PC-9 (cell line): ENCODE results near the gene FNDC3B. TPM values are rescaled to one million over a fixed set of nuclear protein-coding genes. Genes with fewer than 3 reads are reported as not detected.

Experiments used
- BruUV-seq: library from RNA; stranded (reverse); fragments of 400-500 nt; replicated peaks from 2 replicates; lab custom pipeline; 2021; lab: Mats Ljungman, UMichigan
- CTCF ChIA-PET: fragments of 300-600 bp; sonication (Branson Sonifier 250); formaldehyde crosslinking; loops from one replicate; lab custom pipeline; 2022; ENCODE audit warnings: antibody characterized with exemption; lab: Charles Lee
- POLR2A ChIA-PET: fragments of 300-600 bp; sonication (Branson Sonifier 250); formaldehyde crosslinking; loops from one replicate; lab custom pipeline; 2022; ENCODE audit warnings: antibody characterized with exemption; ENCODE audit not compliant: unreplicated experiment; lab: Charles Lee
- DNase-seq, 2 experiments: peaks; one replicate each; pipeline versions ENCODE4 v3.0.0 to v3.0.0-alpha.2; 2015 to 2022; ENCODE audit warnings: mixed read lengths in 1 of 2
- H2AFZ ChIP-seq: fragments of 200-600 bp; sonication (generic); 2 replicates; pipeline ENCODE4 v1.8.1; 2017; ENCODE audit warnings: antibody characterized with exemption
- H3F3A ChIP-seq: fragments of 200-600 bp; sonication (generic); 2 replicates; pipeline ENCODE4 v1.8.1; 2017; ENCODE audit warnings: antibody characterized with exemption, mild to moderate bottlenecking, low read depth; ENCODE audit not compliant: insufficient read depth
- H3K27ac ChIP-seq: fragments of 200-600 bp; sonication (generic); 2 replicates; pipeline ENCODE4 v1.6.1; 2016; ENCODE audit warnings: mixed run types
- H3K27me3 ChIP-seq: fragments of 200-600 bp; sonication (generic); 2 replicates; pipeline ENCODE4 v1.6.1; 2016; ENCODE audit warnings: low read depth, mixed run types; ENCODE audit not compliant: insufficient read depth
- H3K36me3 ChIP-seq: fragments of 200-600 bp; sonication (generic); 2 replicates; pipeline ENCODE4 v1.6.1; 2016; ENCODE audit warnings: low read depth, mixed run types
- H3K4me1 ChIP-seq: fragments of 200-600 bp; sonication (generic); replicated peaks from 2 replicates; pipeline ENCODE4 v1.6.1; 2016; ENCODE audit warnings: mixed run types; ENCODE audit not compliant: insufficient read depth
- H3K4me2 ChIP-seq: fragments of 200-600 bp; sonication (generic); 2 replicates; pipeline ENCODE4 v1.6.1; 2017; ENCODE audit warnings: mixed run types
- H3K4me3 ChIP-seq: fragments of 200-600 bp; sonication (generic); 2 replicates; pipeline ENCODE4 v1.6.1; 2016; ENCODE audit warnings: mixed run types
- H3K79me2 ChIP-seq: fragments of 200-600 bp; sonication (generic); 2 replicates; pipeline ENCODE4 v1.6.1; 2017; ENCODE audit warnings: low read depth, mixed run types
- H3K9me2 ChIP-seq: fragments of 200-600 bp; sonication (generic); 2 replicates; pipeline ENCODE4 v1.8.1; 2017; ENCODE audit warnings: mild to moderate bottlenecking; ENCODE audit not compliant: insufficient read depth
- H3K9me3 ChIP-seq: fragments of 200-600 bp; sonication (generic); 2 replicates; pipeline ENCODE4 v1.8.1; 2016; ENCODE audit warnings: low read depth; ENCODE audit not compliant: insufficient read depth
- H4K20me1 ChIP-seq: fragments of 200-600 bp; sonication (generic); 2 replicates; pipeline ENCODE4 v1.8.1; 2017; ENCODE audit not compliant: insufficient read depth
- EZH2 ChIP-seq: fragments of 200-600 bp; sonication (generic); IDR thresholded peaks from 2 replicates; pipeline ENCODE4 v1.8.0; 2017; ENCODE audit warnings: antibody characterized with exemption, low read depth
- intact Hi-C: fragments of 100-400 bp; cut with micrococcal nuclease; formaldehyde crosslinking; loops from one replicate; pipeline ENCODE4 v1.10.0; 2022; ENCODE audit not compliant: unreplicated experiment
- total RNA-seq: library from RNA; stranded (reverse); gene quantifications from 2 replicates; pipeline ENCODE4 v1.2.3, GENCODE V29; 2021
- TF ChIP-seq, protein P1 (sequence below): fragments of 200-600 bp; sonication (generic); conservative IDR thresholded peaks from 2 replicates; pipeline ENCODE4 v1.6.1; 2017; ENCODE audit warnings: mixed run types, antibody characterized with exemption, mild to moderate bottlenecking, moderate library complexity

FNDC3B gene
- total RNA-seq, 1 experiment from 2014 or later = 106 TPM

- intact Hi-C loops = loop anchor here (1.0 to 5.0 kb wide), 5 partner anchors 10 to 266 kb away; no protein-coding TSS in a partner anchor
- H3K27ac ChIP-seq = peak overlapping the region; percentile 86
- H4K20me1 ChIP-seq = peaks cover 6% of the 10 kb centered on the region; the same call in 1 of the 2 replicates
- H2AFZ ChIP-seq = no peak overlapping the region
- H3F3A ChIP-seq = peaks cover 96% of the 10 kb centered on the region
- H3K4me2 ChIP-seq = peak overlapping the region; percentile 73
- no peaks in the 10 kb centered on the region for H3K9me2 ChIP-seq
- peaks cover 73% of the 10 kb centered on the region for H3K4me1 ChIP-seq
- H3K9me3 ChIP-seq = peaks cover 28% of the 10 kb centered on the region
- H3K36me3 ChIP-seq = peaks cover 56% of the 10 kb centered on the region
- H3K27me3 ChIP-seq = no peaks in the 10 kb centered on the region
- peak overlapping the region; percentile 27; the same call in 1 of the 2 replicates for H3K4me3 ChIP-seq
- TF ChIP-seq EZH2 = no peak
- TF ChIP-seq, protein P1, sequence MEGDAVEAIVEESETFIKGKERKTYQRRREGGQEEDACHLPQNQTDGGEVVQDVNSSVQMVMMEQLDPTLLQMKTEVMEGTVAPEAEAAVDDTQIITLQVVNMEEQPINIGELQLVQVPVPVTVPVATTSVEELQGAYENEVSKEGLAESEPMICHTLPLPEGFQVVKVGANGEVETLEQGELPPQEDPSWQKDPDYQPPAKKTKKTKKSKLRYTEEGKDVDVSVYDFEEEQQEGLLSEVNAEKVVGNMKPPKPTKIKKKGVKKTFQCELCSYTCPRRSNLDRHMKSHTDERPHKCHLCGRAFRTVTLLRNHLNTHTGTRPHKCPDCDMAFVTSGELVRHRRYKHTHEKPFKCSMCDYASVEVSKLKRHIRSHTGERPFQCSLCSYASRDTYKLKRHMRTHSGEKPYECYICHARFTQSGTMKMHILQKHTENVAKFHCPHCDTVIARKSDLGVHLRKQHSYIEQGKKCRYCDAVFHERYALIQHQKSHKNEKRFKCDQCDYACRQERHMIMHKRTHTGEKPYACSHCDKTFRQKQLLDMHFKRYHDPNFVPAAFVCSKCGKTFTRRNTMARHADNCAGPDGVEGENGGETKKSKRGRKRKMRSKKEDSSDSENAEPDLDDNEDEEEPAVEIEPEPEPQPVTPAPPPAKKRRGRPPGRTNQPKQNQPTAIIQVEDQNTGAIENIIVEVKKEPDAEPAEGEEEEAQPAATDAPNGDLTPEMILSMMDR = no peak
- ChIA-PET CTCF (interaction anchor here (1.1 kb wide), 1 partner anchor 29 kb away, joined by 3 read pairs; no protein-coding TSS in a partner anchor), POLR2A (interaction anchor here (0.6 to 0.8 kb wide), 2 partner anchors 29 to 330 kb away, joined by 5 to 10 read pairs; partner anchors contain the start of gene PLD1)
- BruUV-seq = no TSS peak
- DNase-seq = peak; percentile 84 to 100
- peaks cover 93% of the 10 kb centered on the region for H3K79me2 ChIP-seq
These were observed 101.4 kb downstream of the FNDC3B start for GRCh38 chr3:172140499-172141391.

DNA sequence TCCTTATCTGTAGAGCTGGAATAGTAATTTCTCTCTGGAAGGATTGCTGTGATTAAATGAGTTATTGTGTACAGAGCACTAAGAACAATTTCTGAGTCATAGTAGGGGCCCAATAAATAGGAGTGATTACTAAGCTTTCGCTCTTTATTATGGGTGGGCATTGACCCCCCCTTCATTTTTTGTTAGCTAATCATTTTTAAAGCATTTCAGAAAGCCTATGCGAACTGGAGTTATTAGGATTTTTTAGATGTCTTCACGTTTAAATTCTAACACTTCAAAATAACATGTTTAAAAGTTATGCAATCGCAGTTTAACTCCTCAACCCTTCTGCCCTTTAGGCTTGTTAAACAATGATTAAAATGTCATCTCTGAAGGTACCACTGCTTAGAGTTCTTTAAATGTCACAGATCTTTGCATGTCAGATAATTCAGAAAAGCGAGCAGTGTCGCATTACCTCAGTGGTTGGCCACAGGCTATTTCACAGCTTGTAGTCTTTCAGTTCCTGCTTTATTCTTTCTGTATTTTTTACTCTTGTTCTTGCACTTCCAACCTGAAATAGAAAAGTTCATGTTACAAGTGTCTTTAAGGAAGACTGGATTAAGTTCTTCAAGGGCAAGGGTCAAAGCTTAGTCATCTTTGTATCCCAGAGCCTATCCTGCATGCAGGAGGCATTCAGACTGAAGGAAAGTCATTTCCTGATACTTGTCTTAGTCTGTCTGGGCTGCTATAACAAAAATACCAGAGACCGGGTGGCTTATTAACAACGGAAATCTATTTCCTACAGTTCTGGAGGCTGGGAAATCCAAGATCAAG, 102.9 kb downstream of the FNDC3B start:
- intact Hi-C loops = loop anchor here (1.0 to 5.0 kb wide), 3 partner anchors 11 to 190 kb away; no protein-coding TSS in a partner anchor
- Histone ChIP-seq H3K4me1 (peaks cover 67% of the 10 kb centered on the region), H3K9me2 (no peaks in the 10 kb centered on the region), H3K27ac (peak overlapping the region; percentile 86), H3K4me3 (peak overlapping the region; percentile 27; the same call in 1 of the 2 replicates), H3K36me3 (peaks cover 58% of the 10 kb centered on the region), H4K20me1 (peaks cover 6% of the 10 kb centered on the region; the same call in 1 of the 2 replicates), H2AFZ (no peak overlapping the region), H3F3A (peaks cover 88% of the 10 kb centered on the region), H3K9me3 (peaks cover 28% of the 10 kb centered on the region), H3K4me2 (peak overlapping the region; percentile 73), H3K79me2 (peaks cover 93% of the 10 kb centered on the region), H3K27me3 (no peaks in the 10 kb centered on the region)
- TF ChIP-seq, protein P1 = no peak
- no peak for TF ChIP-seq EZH2
- DNase-seq = peak in 1 of 2 experiments; percentile 91
- BruUV-seq = no TSS peak
- POLR2A ChIA-PET = no interaction called here
- CTCF ChIA-PET = no interaction called here
